Measurements from ENCODE around the gene NPHS1.
"Not testable (repeated sequence)": the region's sequence is repeated elsewhere in the genome, so short reads cannot be mapped to it uniquely, and the experiment has no call there.

Gene NPHS1

GRCh38 chr19:35852029-35852780 lies at the start of gene NPHS1:
Gene NPHS1, minus strand, starts transcription at chr19:35852504. Its CDS starts 667 bp downstream, at chr19:35851837.
- no peak for DNase-seq

- no peak for DNase-seq
These were observed 48.8 kb upstream of the NPHS1 start for GRCh38 chr19:35901055-35901644.

GRCh38 chr19:35899547-35900214 lies 47.4 kb upstream of the NPHS1 start:
- DNase-seq, result peak; percentile 25

- DNase-seq, result no peak
These were observed 46.1 kb upstream of the NPHS1 start for GRCh38 chr19:35898499-35898809.

- no peak for DNase-seq
These were observed 45.6 kb upstream of the NPHS1 start for GRCh38 chr19:35897706-35898451.

- no peak for DNase-seq
These were observed 44.3 kb upstream of the NPHS1 start for GRCh38 chr19:35896643-35897040.

GRCh38 chr19:35895911-35896642 lies 43.8 kb upstream of the NPHS1 start:
- DNase-seq, result no peak

- DNase-seq, result no peak
These were observed 42.0 kb upstream of the NPHS1 start for GRCh38 chr19:35894342-35894741.

GRCh38 chr19:35891819-35892218 lies 39.5 kb upstream of the NPHS1 start:
- not testable (repeated sequence) for DNase-seq

- no peak for DNase-seq
These were observed 37.9 kb upstream of the NPHS1 start for GRCh38 chr19:35890113-35890650.

GRCh38 chr19:35889370-35890112 lies 37.2 kb upstream of the NPHS1 start:
- no peak for DNase-seq

GRCh38 chr19:35888398-35888797 lies 36.1 kb upstream of the NPHS1 start:
- DNase-seq, result no peak

GRCh38 chr19:35887197-35887596 lies 34.9 kb upstream of the NPHS1 start:
- no peak for DNase-seq

- no peak for DNase-seq
These were observed 33.6 kb upstream of the NPHS1 start for GRCh38 chr19:35885904-35886303.

GRCh38 chr19:35885225-35885738 lies 33.0 kb upstream of the NPHS1 start:
- no peak for DNase-seq

- no peak for DNase-seq
These were observed 31.6 kb upstream of the NPHS1 start for GRCh38 chr19:35883882-35884281.

- no peak for DNase-seq
These were observed 30.0 kb upstream of the NPHS1 start for GRCh38 chr19:35882114-35882832.

GRCh38 chr19:35879770-35880317 lies 27.5 kb upstream of the NPHS1 start:
- DNase-seq, result peak; percentile 73

- no peak for DNase-seq
These were observed 26.8 kb upstream of the NPHS1 start for GRCh38 chr19:35879068-35879467.

- DNase-seq, result no peak
These were observed 22.2 kb upstream of the NPHS1 start for GRCh38 chr19:35874392-35874930.
